HepG2 (cell line): ENCODE results near the gene NPTXR. TPM values are rescaled to one million over a fixed set of nuclear protein-coding genes. Genes with fewer than 3 reads are reported as not detected.

Source experiments
- ATAC-seq: fragments of 200-7000 bp; cut with Tn5 transposase; 3 replicates; pipeline ENCODE4 v1.9.1; 2020; ENCODE audit warnings: mild to moderate bottlenecking, moderate library complexity
- BruUV-seq: library from RNA; stranded (reverse); fragments of 400-500 nt; replicated peaks from 2 replicates; lab custom pipeline; 2021; lab: Mats Ljungman, UMichigan
- CTCF ChIA-PET: fragments of 300-600 bp; formaldehyde crosslinking; extraction: SDS; loops from one replicate; lab custom pipeline; 2021; ENCODE audit warnings: low total read pairs, inconsistent platforms, low intra/inter-chr PET ratio; lab: Yijun Ruan, JAX
- POLR2A ChIA-PET: fragments of 350-600 bp; sonication (Branson Sonifier 250); formaldehyde crosslinking; loops from one replicate; lab custom pipeline; 2020; ENCODE audit warnings: antibody characterized with exemption, inconsistent platforms; lab: Yijun Ruan, JAX
- DNase-seq: peaks from one replicate; pipeline ENCODE4 v3.0.0-alpha.2; 2015; ENCODE audit warnings: low spot score
- FAIRE-seq: peaks from 3 replicates; lab custom pipeline; 2011; peaks lifted over from hg19 to GRCh38; lab: Jason Lieb, UNC
- H2AFZ ChIP-seq: one replicate; pipeline ENCODE4 v1.6.1; 2011; ENCODE audit warnings: low read length, inconsistent platforms
- H3K27ac ChIP-seq: fragments of 300-600 bp; 3 replicates; pipeline ENCODE4 v1.8.0; 2011; ENCODE audit warnings: mixed run types, mild to moderate bottlenecking, mixed read lengths, low read length, inconsistent platforms; ENCODE audit not compliant: insufficient read depth; ENCODE audit errors: extremely low read length
- H3K27me3 ChIP-seq, 2 experiments: fragments of 200-600 bp in 1 of 2; 2 replicates in 1 of 2; 3 replicates in 1 of 2; pipeline versions ENCODE4 v1.6.0 to v1.8.0; 2011; ENCODE audit warnings: low read length in 2 of 2, mild to moderate bottlenecking in 2 of 2, moderate library complexity in 2 of 2, inconsistent platforms in 1 of 2; ENCODE audit not compliant: insufficient read depth in 2 of 2, control insufficient read depth in 1 of 2
- H3K36me3 ChIP-seq, 2 experiments: fragments of 200-600 bp in 1 of 2; replicated peaks in 1 of 2; 2 replicates in 1 of 2; 3 replicates in 1 of 2; pipeline versions ENCODE4 v1.5.1 to v1.8.0; 2011; ENCODE audit warnings: low read length in 2 of 2, inconsistent platforms in 1 of 2; ENCODE audit not compliant: insufficient read depth in 2 of 2, control insufficient read depth in 1 of 2
- H3K4me1 ChIP-seq: 2 replicates; pipeline ENCODE4 v1.5.1; 2012; ENCODE audit warnings: low read length, inconsistent platforms; ENCODE audit not compliant: insufficient read depth
- H3K4me2 ChIP-seq: 2 replicates; pipeline ENCODE4 v1.6.0; 2011; ENCODE audit warnings: low read depth, low read length, inconsistent platforms
- H3K4me3 ChIP-seq, 3 experiments: fragments of 200-600 bp in 1 of 3; sonication (generic), shearing (Covaris generic) in 1 of 3; replicated peaks in 1 of 3; 2 replicates each; pipeline ENCODE4 v1.5.1; 2011 to 2016; ENCODE audit warnings: low read length in 3 of 3, inconsistent platforms in 2 of 3, low read depth in 2 of 3, mild to moderate bottlenecking in 2 of 3, control low read depth in 1 of 3, mixed read lengths in 1 of 3; ENCODE audit not compliant: insufficient read depth in 1 of 3
- H3K79me2 ChIP-seq: one replicate; pipeline ENCODE4 v1.6.1; 2011; ENCODE audit warnings: low read length, inconsistent platforms; ENCODE audit not compliant: insufficient read depth
- H3K9ac ChIP-seq: 2 replicates; pipeline ENCODE4 v1.6.0; 2011; ENCODE audit warnings: mild to moderate bottlenecking, low read depth, low read length, inconsistent platforms; ENCODE audit not compliant: insufficient read depth
- H3K9me3 ChIP-seq: 2 replicates; pipeline ENCODE4 v1.5.1; 2012; ENCODE audit warnings: mild to moderate bottlenecking, low read length
- H4K20me1 ChIP-seq: 2 replicates; pipeline ENCODE4 v1.6.0; 2011; ENCODE audit warnings: inconsistent platforms, mild to moderate bottlenecking, low read length, moderate library complexity; ENCODE audit not compliant: insufficient read depth
- CEBPB ChIP-seq: IDR thresholded peaks from 2 replicates; pipeline ENCODE4 v1.6.1; 2011; ENCODE audit warnings: low read depth, low read length, improper control_type of control experiment, borderline replicate concordance
- CEBPG ChIP-seq: IDR thresholded peaks from 2 replicates; pipeline ENCODE4 v1.6.1; 2016
- HNRNPK ChIP-seq: fragments of 200-400 bp; formaldehyde crosslinking; IDR thresholded peaks from 2 replicates; pipeline ENCODE4 v1.6.1; 2018; ENCODE audit warnings: low read length, low read depth, moderate library complexity, mild to moderate bottlenecking; ENCODE audit not compliant: poor library complexity, severe bottlenecking
- PRDM15 ChIP-seq: sonication (generic); formaldehyde crosslinking; IDR thresholded peaks from 2 replicates; pipeline ENCODE4 v1.4.0; 2020; ENCODE audit warnings: missing genetic modification reagents
- RBAK ChIP-seq: sonication (generic); formaldehyde crosslinking; IDR thresholded peaks from 2 replicates; pipeline ENCODE4 v1.5.1; 2020; ENCODE audit warnings: mild to moderate bottlenecking, missing genetic modification reagents
- TAF1 ChIP-seq: sonication (generic); formaldehyde crosslinking; IDR thresholded peaks from 2 replicates; pipeline ENCODE4 v1.4.0; 2020; ENCODE audit warnings: missing genetic modification reagents
- TEAD3 ChIP-seq: optimal IDR thresholded peaks from 2 replicates; pipeline ENCODE3; 2016; ENCODE audit warnings: borderline replicate concordance
- TFAP4 ChIP-seq: sonication (generic); IDR thresholded peaks from 2 replicates; pipeline ENCODE4 v1.6.1; 2016; ENCODE audit warnings: low read depth, borderline replicate concordance
- ZXDC ChIP-seq: sonication (generic); formaldehyde crosslinking; IDR thresholded peaks from 2 replicates; pipeline ENCODE4 v1.5.0; 2020; ENCODE audit warnings: mild to moderate bottlenecking, missing genetic modification reagents
- WGBS: methylation state at CpG from one replicate; pipeline ENCODE4 v1.1.6; 2017; ENCODE audit warnings: low lambda C conversion rate; 5-methylcytosine and 5-hydroxymethylcytosine counted together
- in situ Hi-C: cut with HindIII; loops from 2 replicates; pipeline ENCODE4 v1.10.0; 2017; ENCODE audit warnings: low pct_unique_long_range_greater_than_20kb; ENCODE audit not compliant: extremely low pct_ligation_motif_present
- intact Hi-C: fragments of 100-400 bp; cut with micrococcal nuclease; formaldehyde crosslinking; loops from one replicate; pipeline ENCODE4 v1.10.0; 2022; ENCODE audit not compliant: unreplicated experiment
- polyA plus RNA-seq, 8 experiments: library from polyadenylated mRNA; depleted of rRNA in 3 of 8; stranded (reverse) in 7 of 8; unstranded in 1 of 8; fragments of >200 nt; fragmentation: Illumina TruSeq in 4 of 8; extraction: Trizol in 4 of 8; gene quantifications; 2 replicates each; pipeline versions ENCODE4 v1.2.1 to v1.2.3, GENCODE V29; 2011 to 2016; ENCODE audit warnings: low read depth in 4 of 8, missing spikeins in 1 of 8, mixed read lengths in 1 of 8; ENCODE audit not compliant: insufficient read depth in 1 of 8
- total RNA-seq, 5 experiments: library from RNA; depleted of rRNA; stranded (reverse); fragments of >200 nt; fragmentation: Illumina TruSeq; extraction: Trizol; gene quantifications; 2 replicates each; pipeline ENCODE4 v1.2.3, GENCODE V29; 2016; ENCODE audit warnings: low read depth in 1 of 5

The NPTXR gene
- total and polyA plus RNA-seq, 2 of the 13 experiments (the other 11 are each of a cell fraction or from before 2014, with no cell fraction given), result 2.6 to 4.8 TPM

- no TSS peak for BruUV-seq
- H3K4me3 ChIP-seq, result no peak overlapping the region
Observed at GRCh38 chr22:38802671-38803121, 41.1 kb downstream of the NPTXR start.

More at GRCh38 chr22:38802671-38803121, 41.1 kb downstream of the NPTXR start:
- Histone ChIP-seq H3K79me2 (no peaks in the 10 kb centered on the region), H3K27ac (no peak overlapping the region), H3K4me2 (0 out of 2 replicates have a peak overlapping the region, but pooled peaks have one; percentile 23), H3K4me1 (peaks cover 6% of the 10 kb centered on the region; the same call in 1 of the 2 replicates), H3K9me3 (no peaks in the 10 kb centered on the region), H3K27me3 (peaks cover 0 to 10% of the 10 kb centered on the region in 2 experiments; a peak in 3 of 5 replicates), H2AFZ (no peak overlapping the region), H3K9ac (no peak overlapping the region), H3K36me3 (no peaks in the 10 kb centered on the region), H4K20me1 (no peaks in the 10 kb centered on the region)
- POLR2A ChIA-PET, result interaction anchor here (0.5 kb wide), 1 partner anchor 100 kb away, joined by 4 read pairs; no protein-coding TSS in a partner anchor
- peak; percentile 69 for TF ChIP-seq PRDM15 (CRISPR knock-in tag)
- TF ChIP-seq RBAK, result peak; percentile 36; the same call in 1 of the 2 replicates
- peak; percentile 44 for TF ChIP-seq TEAD3 (CRISPR knock-in tag)
- TF ChIP-seq CEBPG, result peak; percentile 21; the same call in 1 of the 2 replicates
- no peak for TF ChIP-seq TAF1 (CRISPR knock-in tag)
- TF ChIP-seq TFAP4, result peak; percentile 84; the same call in 1 of the 2 replicates
- peak; percentile 17 for TF ChIP-seq HNRNPK
- TF ChIP-seq ZXDC (CRISPR knock-in tag), result no peak
- peak; percentile 63; the same call in 1 of the 2 replicates for TF ChIP-seq CEBPB
- in situ Hi-C loops (no loop called here), intact Hi-C loops (no loop called here)
- CTCF ChIA-PET, result no interaction called here
- ATAC-seq (peak; percentile 77), FAIRE-seq (no peak), DNase-seq (peak; percentile 53)
- 5% methylated on average over 10 of the region's 10 CpGs for WGBS
